ENCODE results near the gene TSEN34. TPM values are rescaled to one million over a fixed set of nuclear protein-coding genes. Genes with fewer than 3 reads are reported as not detected.

The TSEN34 gene
- total RNA-seq, 1 experiment from 2014 or later = 32.0 TPM

Other genes with a start within 250 kb of the TSEN34 start
- 12.5 to 15.7 TPM (median 15.1 TPM) in 3 replicates for gene CACNG8, start 228.4 kb upstream of the TSEN34 start, total RNA-seq (2021)
- gene CACNG6, start 199.7 kb upstream of the TSEN34 start, total RNA-seq (2021) = 2.5 to 3.3 TPM (median 2.5 TPM) in 3 replicates
- not detected in 3 replicates for gene VSTM1, start 127.4 kb upstream of the TSEN34 start, total RNA-seq (2021)
- gene TARM1, start 109.9 kb upstream of the TSEN34 start, total RNA-seq (2021) = not detected in 3 replicates
- gene OSCAR, start 90.5 kb upstream of the TSEN34 start, total RNA-seq (2021) = 1.7 to 2.7 TPM (median 2.3 TPM) in 3 replicates
- 181 to 203 TPM (median 203 TPM) in 3 replicates for gene NDUFA3, start 88.5 kb upstream of the TSEN34 start, total RNA-seq (2021)
- 20.5 to 24.6 TPM (median 24.2 TPM) in 3 replicates for gene TFPT, start 75.7 kb upstream of the TSEN34 start, total RNA-seq (2021)
- 82.3 to 92.8 TPM (median 89.5 TPM) in 3 replicates for gene PRPF31, start 75.6 kb upstream of the TSEN34 start, total RNA-seq (2021)
- 90.7 to 96.8 TPM (median 93.3 TPM) in 3 replicates for gene CNOT3, start 53.5 kb upstream of the TSEN34 start, total RNA-seq (2021)
- gene LENG1, start 31.6 kb upstream of the TSEN34 start, total RNA-seq (2021) = 4.6 to 5.4 TPM (median 4.9 TPM) in 3 replicates
- gene TMC4, start 18.1 kb upstream of the TSEN34 start, total RNA-seq (2021) = 9.3 to 14.7 TPM (median 13.8 TPM) in 3 replicates
- 109 to 126 TPM (median 113 TPM) in 3 replicates for gene MBOAT7, start 1.7 kb upstream of the TSEN34 start, total RNA-seq (2021)
- 1,828 to 2,106 TPM (median 2,018 TPM) in 3 replicates for gene RPS9, start 9.6 kb downstream of the TSEN34 start, total RNA-seq (2021)
- not detected in 3 replicates for gene LILRB3, start 31.7 kb downstream of the TSEN34 start, total RNA-seq (2021)
- gene LILRA6, start 51.5 kb downstream of the TSEN34 start, total RNA-seq (2021) = not detected in 3 replicates
- gene LILRB5, start 66.0 kb downstream of the TSEN34 start, total RNA-seq (2021) = 0.07 to 0.11 TPM (median 0.09 TPM) in 3 replicates
- 0.11 TPM in 1 of 3 replicates, not detected in the others for gene LILRB2, start 89.8 kb downstream of the TSEN34 start, total RNA-seq (2021)
- 0.25 TPM in 1 of 3 replicates, not detected in the others for gene LILRA5, start 121.9 kb downstream of the TSEN34 start, total RNA-seq (2021)
- gene LILRA4, start 147.9 kb downstream of the TSEN34 start, total RNA-seq (2021) = not detected in 3 replicates
- 0.18 to 0.60 TPM (median 0.37 TPM) in 3 replicates for gene LAIR1, start 173.6 kb downstream of the TSEN34 start, total RNA-seq (2021)
- 35.9 to 38.2 TPM (median 37.1 TPM) in 3 replicates for gene TTYH1, start 224.2 kb downstream of the TSEN34 start, total RNA-seq (2021)